NCI-H2029 treated with DMSO at 0.1 percent for 48 hours (cell line): ENCODE data around the gene SYCP2L.

Experiments used
- DNase-seq: peaks from one replicate; lab custom pipeline; 2025; lab: John Stamatoyannopoulos, UW

SYCP2L gene

GRCh38 chr6:11008821-11009220 is 122.0 kb downstream of the SYCP2L start:
- no peak for DNase-seq

GRCh38 chr6:11009353-11009752 is 122.5 kb downstream of the SYCP2L start:
- no peak for DNase-seq

- DNase-seq: no peak
These were observed 125.0 kb downstream of the SYCP2L start for GRCh38 chr6:11011787-11012234.

- DNase-seq: no peak
These were observed 125.5 kb downstream of the SYCP2L start for GRCh38 chr6:11012295-11012754.

GRCh38 chr6:11012976-11013720 is 126.3 kb downstream of the SYCP2L start:
- no peak for DNase-seq

- no peak for DNase-seq
These were observed 126.8 kb downstream of the SYCP2L start for GRCh38 chr6:11013721-11014070.

GRCh38 chr6:11015102-11015501 is 128.2 kb downstream of the SYCP2L start:
- no peak for DNase-seq

GRCh38 chr6:11016452-11016851 is 129.6 kb downstream of the SYCP2L start:
- DNase-seq: no peak

- no peak for DNase-seq
These were observed 130.2 kb downstream of the SYCP2L start for GRCh38 chr6:11017090-11017489.

- DNase-seq: no peak
These were observed 131.4 kb downstream of the SYCP2L start for GRCh38 chr6:11018225-11018624.

- DNase-seq: peak; percentile 26
These were observed 134.2 kb downstream of the SYCP2L start for GRCh38 chr6:11021003-11021402.

GRCh38 chr6:11021714-11022113 is 134.9 kb downstream of the SYCP2L start:
- no peak for DNase-seq

GRCh38 chr6:11023032-11023431 is 136.2 kb downstream of the SYCP2L start:
- no peak for DNase-seq
